ENCODE measurements around the gene PGGT1B. TPM values are rescaled to one million over a fixed set of nuclear protein-coding genes. Genes with fewer than 3 reads are reported as not detected.

Gene PGGT1B
- total and polyA plus RNA-seq, 2 donors, result 6.0 to 26.8 TPM

DNA sequence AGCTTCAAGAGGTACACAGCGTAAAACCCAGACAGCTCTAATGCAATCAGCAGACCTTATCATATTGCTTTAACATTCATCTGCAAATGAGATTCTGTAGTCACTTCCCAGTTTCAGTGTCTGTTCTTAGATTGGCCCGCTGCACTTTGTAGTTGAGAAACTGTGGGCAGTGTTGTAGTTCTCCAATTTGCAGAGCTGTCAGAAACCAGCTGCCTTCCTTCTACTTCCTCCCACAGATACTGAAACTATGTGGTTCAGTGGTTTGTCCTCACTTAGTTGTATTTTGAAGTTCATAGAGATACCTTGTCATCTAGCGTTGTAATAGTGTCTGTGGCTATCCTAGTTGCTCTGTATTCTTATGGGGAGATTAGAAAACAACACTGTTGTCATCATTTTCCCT is 53.4 kb downstream of the PGGT1B start:
- WGBS, result 18% methylated on average over 3 of the region's 3 CpGs
- peak; percentile 6 to 83 (median 44) for DNase-seq (ENCODE audit: low read depth in 6 of 9, low spot score in 9 of 9)
- H3K27me3 ChIP-seq (ENCODE audit: control insufficient read depth in 2 of 2, insufficient read depth in 1 of 2, low read length in 1 of 2), result no peaks in the 10 kb centered on the region
- H3K4me1 ChIP-seq (ENCODE audit: control insufficient read depth in 2 of 2, insufficient read depth in 2 of 2, low read length in 2 of 2), result no peaks in the 10 kb centered on the region
- H3K9me3 ChIP-seq (ENCODE audit: control insufficient read depth in 2 of 2, insufficient read depth in 1 of 2, low read length in 1 of 2), result no peaks in the 10 kb centered on the region
- H3K4me3 ChIP-seq (ENCODE audit: low read length in 2 of 2), result no peak overlapping the region
- H3K27ac ChIP-seq (ENCODE audit: low read depth in 1 of 2, low read length in 1 of 2), result no peak overlapping the region
- peaks cover 0 to 3% of the 10 kb centered on the region in 2 donors for H3K36me3 ChIP-seq (ENCODE audit: control insufficient read depth in 2 of 2, insufficient read depth in 2 of 2, low read length in 1 of 2)

GRCh38 chr5:115202952-115203351 is 59.7 kb downstream of the PGGT1B start:
- H3K27me3 ChIP-seq (ENCODE audit: control insufficient read depth in 2 of 2, insufficient read depth in 1 of 2, low read length in 1 of 2), result no peaks in the 10 kb centered on the region
- no peak overlapping the region for H3K4me3 ChIP-seq (ENCODE audit: low read length in 2 of 2)
- WGBS, result 91% methylated on average over 1 of the region's 1 CpG
- no peaks in the 10 kb centered on the region for H3K9me3 ChIP-seq (ENCODE audit: control insufficient read depth in 2 of 2, insufficient read depth in 1 of 2, low read length in 1 of 2)
- no peak for DNase-seq (ENCODE audit: low read depth in 6 of 9, low spot score in 9 of 9)
- H3K36me3 ChIP-seq (ENCODE audit: control insufficient read depth in 2 of 2, insufficient read depth in 2 of 2, low read length in 1 of 2), result no peaks in the 10 kb centered on the region
- H3K4me1 ChIP-seq (ENCODE audit: control insufficient read depth in 2 of 2, insufficient read depth in 2 of 2, low read length in 2 of 2), result no peaks in the 10 kb centered on the region
- no peak overlapping the region for H3K27ac ChIP-seq (ENCODE audit: low read depth in 1 of 2, low read length in 1 of 2)

GRCh38 chr5:115196161-115196560 is 66.5 kb downstream of the PGGT1B start:
- H3K4me3 ChIP-seq (ENCODE audit: low read length in 2 of 2), result no peak overlapping the region
- 94% methylated on average over 3 of the region's 3 CpGs for WGBS
- H3K27me3 ChIP-seq (ENCODE audit: control insufficient read depth in 2 of 2, insufficient read depth in 1 of 2, low read length in 1 of 2), result no peaks in the 10 kb centered on the region
- DNase-seq (ENCODE audit: low read depth in 6 of 9, low spot score in 9 of 9), result no peak
- no peak overlapping the region for H3K27ac ChIP-seq (ENCODE audit: low read depth in 1 of 2, low read length in 1 of 2)
- H3K36me3 ChIP-seq (ENCODE audit: control insufficient read depth in 2 of 2, insufficient read depth in 2 of 2, low read length in 1 of 2), result no peaks in the 10 kb centered on the region
- H3K4me1 ChIP-seq (ENCODE audit: control insufficient read depth in 2 of 2, insufficient read depth in 2 of 2, low read length in 2 of 2), result no peaks in the 10 kb centered on the region
- H3K9me3 ChIP-seq (ENCODE audit: control insufficient read depth in 2 of 2, insufficient read depth in 1 of 2, low read length in 1 of 2), result no peaks in the 10 kb centered on the region

GRCh38 chr5:115194676-115195075 is 68.0 kb downstream of the PGGT1B start:
- Histone ChIP-seq H3K27ac (ENCODE audit: low read depth in 1 of 2, low read length in 1 of 2) (no peak overlapping the region), H3K9me3 (ENCODE audit: control insufficient read depth in 2 of 2, insufficient read depth in 1 of 2, low read length in 1 of 2) (no peaks in the 10 kb centered on the region), H3K36me3 (ENCODE audit: control insufficient read depth in 2 of 2, insufficient read depth in 2 of 2, low read length in 1 of 2) (no peaks in the 10 kb centered on the region), H3K27me3 (ENCODE audit: control insufficient read depth in 2 of 2, insufficient read depth in 1 of 2, low read length in 1 of 2) (peaks cover 0 to 2% of the 10 kb centered on the region in 2 donors), H3K4me3 (ENCODE audit: low read length in 2 of 2) (no peak overlapping the region), H3K4me1 (ENCODE audit: control insufficient read depth in 2 of 2, insufficient read depth in 2 of 2, low read length in 2 of 2) (no peaks in the 10 kb centered on the region)
- no peak for DNase-seq (ENCODE audit: low read depth in 6 of 9, low spot score in 9 of 9)
- 97% methylated on average over 2 of the region's 2 CpGs for WGBS

- no peak overlapping the region for H3K4me3 ChIP-seq (ENCODE audit: low read length in 2 of 2)
- no peaks in the 10 kb centered on the region for H3K36me3 ChIP-seq (ENCODE audit: control insufficient read depth in 2 of 2, insufficient read depth in 2 of 2, low read length in 1 of 2)
- no peaks in the 10 kb centered on the region for H3K4me1 ChIP-seq (ENCODE audit: control insufficient read depth in 2 of 2, insufficient read depth in 2 of 2, low read length in 2 of 2)
- no peak overlapping the region for H3K27ac ChIP-seq (ENCODE audit: low read depth in 1 of 2, low read length in 1 of 2)
- no peak for DNase-seq (ENCODE audit: low read depth in 6 of 9, low spot score in 9 of 9)
- H3K27me3 ChIP-seq (ENCODE audit: control insufficient read depth in 2 of 2, insufficient read depth in 1 of 2, low read length in 1 of 2), result peaks cover 0 to 2% of the 10 kb centered on the region in 2 donors
- no peaks in the 10 kb centered on the region for H3K9me3 ChIP-seq (ENCODE audit: control insufficient read depth in 2 of 2, insufficient read depth in 1 of 2, low read length in 1 of 2)
Measured at GRCh38 chr5:115193295-115193694, 69.4 kb downstream of the PGGT1B start.

DNA sequence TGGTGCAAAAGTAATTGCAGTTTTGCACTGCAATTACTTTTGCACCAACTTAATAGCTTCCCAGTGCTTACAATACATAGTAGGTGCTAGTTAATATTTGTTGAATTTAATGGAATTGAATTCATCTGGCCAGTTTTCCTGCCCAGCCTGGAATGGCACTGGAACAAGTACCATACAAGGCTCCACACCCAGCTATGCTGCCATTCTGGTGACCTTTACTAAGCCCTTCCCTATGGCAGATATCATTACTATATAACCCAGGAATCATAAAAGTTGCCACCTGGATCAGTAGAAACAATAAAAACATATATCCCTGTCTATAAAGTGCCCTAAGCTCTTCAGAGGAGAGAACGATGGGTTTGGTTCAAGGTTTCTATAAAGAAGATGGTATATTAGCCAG is 70.6 kb downstream of the PGGT1B start:
- H3K4me1 ChIP-seq (ENCODE audit: control insufficient read depth in 2 of 2, insufficient read depth in 2 of 2, low read length in 2 of 2), result no peaks in the 10 kb centered on the region
- no peaks in the 10 kb centered on the region for H3K36me3 ChIP-seq (ENCODE audit: control insufficient read depth in 2 of 2, insufficient read depth in 2 of 2, low read length in 1 of 2)
- no peak for DNase-seq (ENCODE audit: low read depth in 6 of 9, low spot score in 9 of 9)
- no peak overlapping the region for H3K4me3 ChIP-seq (ENCODE audit: low read length in 2 of 2)
- H3K27me3 ChIP-seq (ENCODE audit: control insufficient read depth in 2 of 2, insufficient read depth in 1 of 2, low read length in 1 of 2), result peaks cover 0 to 2% of the 10 kb centered on the region in 2 donors
- H3K27ac ChIP-seq (ENCODE audit: low read depth in 1 of 2, low read length in 1 of 2), result no peak overlapping the region
- WGBS, result 97% methylated on average over 1 of the region's 1 CpG
- no peaks in the 10 kb centered on the region for H3K9me3 ChIP-seq (ENCODE audit: control insufficient read depth in 2 of 2, insufficient read depth in 1 of 2, low read length in 1 of 2)

DNA sequence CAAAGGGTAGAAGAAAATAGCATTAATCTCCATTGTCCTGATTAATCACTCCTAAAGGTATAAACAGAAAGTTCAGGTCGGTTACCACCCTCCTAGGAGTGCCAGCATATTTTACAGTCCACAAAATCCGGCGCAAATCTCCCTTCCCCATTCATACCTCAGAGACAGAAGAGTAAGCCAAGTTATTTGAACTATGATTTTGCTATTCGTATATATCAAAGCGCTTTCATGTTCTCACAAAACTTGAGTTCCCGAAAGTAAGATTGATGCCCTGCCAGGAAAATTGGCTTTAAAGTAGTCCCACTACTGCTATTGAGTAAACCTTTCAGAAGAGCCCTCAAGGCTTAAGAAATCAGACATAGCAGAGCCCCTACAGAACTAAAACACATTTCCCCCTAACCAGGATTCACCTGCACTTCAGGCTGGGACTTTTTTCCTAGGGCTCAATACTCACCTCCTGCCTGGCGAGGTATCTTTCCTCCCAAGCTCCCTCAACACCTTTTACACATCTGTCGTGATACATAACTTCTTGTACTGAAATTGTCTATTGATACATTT is 71.1 kb downstream of the PGGT1B start:
- no peak overlapping the region for H3K27ac ChIP-seq (ENCODE audit: low read depth in 1 of 2, low read length in 1 of 2)
- WGBS, result 90% methylated on average over 8 of the region's 8 CpGs
- H3K9me3 ChIP-seq (ENCODE audit: control insufficient read depth in 2 of 2, insufficient read depth in 1 of 2, low read length in 1 of 2), result no peaks in the 10 kb centered on the region
- H3K4me1 ChIP-seq (ENCODE audit: control insufficient read depth in 2 of 2, insufficient read depth in 2 of 2, low read length in 2 of 2), result no peaks in the 10 kb centered on the region
- no peak for DNase-seq (ENCODE audit: low read depth in 6 of 9, low spot score in 9 of 9)
- H3K27me3 ChIP-seq (ENCODE audit: control insufficient read depth in 2 of 2, insufficient read depth in 1 of 2, low read length in 1 of 2), result peaks cover 0 to 2% of the 10 kb centered on the region in 2 donors
- H3K4me3 ChIP-seq (ENCODE audit: low read length in 2 of 2), result no peak overlapping the region
- H3K36me3 ChIP-seq (ENCODE audit: control insufficient read depth in 2 of 2, insufficient read depth in 2 of 2, low read length in 1 of 2), result no peaks in the 10 kb centered on the region

GRCh38 chr5:115190388-115190787 is 72.3 kb downstream of the PGGT1B start:
- DNase-seq (ENCODE audit: low read depth in 6 of 9, low spot score in 9 of 9), result no peak
- H3K4me1 ChIP-seq (ENCODE audit: control insufficient read depth in 2 of 2, insufficient read depth in 2 of 2, low read length in 2 of 2), result no peaks in the 10 kb centered on the region
- H3K9me3 ChIP-seq (ENCODE audit: control insufficient read depth in 2 of 2, insufficient read depth in 1 of 2, low read length in 1 of 2), result no peaks in the 10 kb centered on the region
- peaks cover 0 to 5% of the 10 kb centered on the region in 2 donors for H3K27me3 ChIP-seq (ENCODE audit: control insufficient read depth in 2 of 2, insufficient read depth in 1 of 2, low read length in 1 of 2)
- no peaks in the 10 kb centered on the region for H3K36me3 ChIP-seq (ENCODE audit: control insufficient read depth in 2 of 2, insufficient read depth in 2 of 2, low read length in 1 of 2)
- 90% methylated on average over 4 of the region's 4 CpGs for WGBS
- no peak overlapping the region for H3K27ac ChIP-seq (ENCODE audit: low read depth in 1 of 2, low read length in 1 of 2)
- no peak overlapping the region for H3K4me3 ChIP-seq (ENCODE audit: low read length in 2 of 2)

GRCh38 chr5:115189866-115190265 is 72.8 kb downstream of the PGGT1B start:
- Histone ChIP-seq H3K27me3 (ENCODE audit: control insufficient read depth in 2 of 2, insufficient read depth in 1 of 2, low read length in 1 of 2) (peaks cover 0 to 5% of the 10 kb centered on the region in 2 donors), H3K4me3 (ENCODE audit: low read length in 2 of 2) (no peak overlapping the region), H3K9me3 (ENCODE audit: control insufficient read depth in 2 of 2, insufficient read depth in 1 of 2, low read length in 1 of 2) (no peaks in the 10 kb centered on the region), H3K4me1 (ENCODE audit: control insufficient read depth in 2 of 2, insufficient read depth in 2 of 2, low read length in 2 of 2) (no peaks in the 10 kb centered on the region), H3K36me3 (ENCODE audit: control insufficient read depth in 2 of 2, insufficient read depth in 2 of 2, low read length in 1 of 2) (no peaks in the 10 kb centered on the region), H3K27ac (ENCODE audit: low read depth in 1 of 2, low read length in 1 of 2) (no peak overlapping the region)
- no peak for DNase-seq (ENCODE audit: low read depth in 6 of 9, low spot score in 9 of 9)
- 67% methylated on average over 2 of the region's 2 CpGs for WGBS

DNA sequence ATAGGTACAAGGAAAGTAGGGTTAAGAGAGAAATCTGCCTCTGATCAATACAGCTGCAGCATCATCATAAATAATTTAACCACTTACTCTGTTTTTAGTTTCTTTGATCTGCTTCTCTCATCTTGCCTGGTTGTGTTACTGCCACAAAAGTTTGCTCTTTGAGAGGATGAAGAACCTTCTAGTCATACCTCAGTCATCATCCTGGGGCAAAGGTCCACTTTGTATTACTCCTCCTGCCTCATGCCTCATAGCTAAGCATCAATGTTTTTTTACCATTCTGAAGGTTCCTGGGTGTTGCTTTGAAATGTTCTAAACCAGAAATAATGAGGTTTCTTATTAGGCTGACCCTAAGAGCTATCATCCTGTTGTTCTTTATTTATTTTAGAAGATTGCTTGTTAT is 75.9 kb downstream of the PGGT1B start:
- Histone ChIP-seq H3K27me3 (ENCODE audit: control insufficient read depth in 2 of 2, insufficient read depth in 1 of 2, low read length in 1 of 2) (peaks cover 12 to 24% of the 10 kb centered on the region in 2 donors), H3K4me1 (ENCODE audit: control insufficient read depth in 2 of 2, insufficient read depth in 2 of 2, low read length in 2 of 2) (no peaks in the 10 kb centered on the region), H3K4me3 (ENCODE audit: low read length in 2 of 2) (no peak overlapping the region), H3K36me3 (ENCODE audit: control insufficient read depth in 2 of 2, insufficient read depth in 2 of 2, low read length in 1 of 2) (no peaks in the 10 kb centered on the region), H3K9me3 (ENCODE audit: control insufficient read depth in 2 of 2, insufficient read depth in 1 of 2, low read length in 1 of 2) (no peaks in the 10 kb centered on the region), H3K27ac (ENCODE audit: low read depth in 1 of 2, low read length in 1 of 2) (no peak overlapping the region)
- no peak for DNase-seq (ENCODE audit: low read depth in 6 of 9, low spot score in 9 of 9)
